Erythroblast (primary cell): ENCODE results near the gene CKM.
"Not testable (repeated sequence)": the region's sequence is repeated elsewhere in the genome, so short reads cannot be mapped to it uniquely, and the experiment has no call there.

Source experiments
- DNase-seq, 2 experiments: peaks; one replicate each; lab custom pipeline; 2025; lab: John Stamatoyannopoulos, UW
- GATA1 ChIP-seq: IDR thresholded peaks from 2 replicates; pipeline ENCODE4 v1.6.1; 2011; ENCODE audit warnings: low read depth, mild to moderate bottlenecking, control low read depth, low read length, moderate library complexity
- POLR2A ChIP-seq: IDR thresholded peaks from 2 replicates; pipeline ENCODE4 v1.6.1; 2011; ENCODE audit warnings: mild to moderate bottlenecking, low read length

Gene CKM

GRCh38 chr19:45320997-45321775 lies 1.5 kb downstream of the CKM start:
- TF ChIP-seq POLR2A (no peak), GATA1 (no peak)
- DNase-seq, result no peak

GRCh38 chr19:45315304-45315703 lies 7.4 kb downstream of the CKM start:
- no peak for DNase-seq
- TF ChIP-seq POLR2A, result no peak
- no peak for TF ChIP-seq GATA1

- TF ChIP-seq GATA1 (no peak), POLR2A (no peak)
- no peak for DNase-seq
Observed at GRCh38 chr19:45314708-45315245, 7.9 kb downstream of the CKM start.

DNA sequence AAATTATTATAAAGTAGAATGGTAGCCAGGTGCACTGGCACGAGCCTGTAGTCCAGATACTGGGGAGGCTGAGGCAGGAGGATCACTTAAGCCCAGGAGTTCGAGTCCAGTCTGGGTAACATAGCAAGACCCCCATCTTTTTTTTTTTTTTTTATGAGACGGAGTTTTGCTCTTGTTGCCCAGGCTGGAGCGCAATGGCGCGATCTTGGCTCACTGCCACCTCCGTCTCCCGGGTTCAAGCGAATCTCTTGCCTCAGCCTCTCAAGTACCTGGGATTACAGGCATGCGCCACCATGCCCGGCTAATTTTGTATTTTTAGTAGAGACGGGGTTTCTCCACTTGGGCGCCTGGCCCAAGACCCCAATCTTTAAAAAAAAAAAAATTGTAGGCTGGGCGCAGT lies 10.4 kb downstream of the CKM start:
- DNase-seq, result not testable (repeated sequence)

DNA sequence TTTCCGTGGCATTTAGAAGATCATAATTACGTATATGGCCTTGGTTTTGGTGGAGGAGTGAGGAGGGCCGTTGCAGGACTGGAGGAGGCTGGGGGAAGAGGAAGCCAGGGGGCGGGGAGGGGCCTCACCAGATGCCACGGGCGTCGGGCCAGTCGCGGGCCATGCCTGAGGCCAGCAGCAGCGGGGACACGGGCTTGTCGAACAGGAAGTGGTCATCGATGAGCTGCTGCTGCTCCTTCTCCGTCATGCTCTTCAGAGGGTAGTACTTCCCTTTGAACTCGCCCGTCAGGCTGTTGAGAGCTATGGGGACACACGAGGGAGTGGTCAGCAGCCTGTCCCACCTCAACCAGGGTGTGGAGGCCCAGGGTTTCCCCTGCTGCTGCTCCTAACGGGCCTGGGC lies 11.1 kb downstream of the CKM start:
- TF ChIP-seq POLR2A (no peak), GATA1 (no peak)
- no peak for DNase-seq

- not testable (repeated sequence) for DNase-seq
Observed at GRCh38 chr19:45309322-45309721, 13.4 kb downstream of the CKM start.

DNA sequence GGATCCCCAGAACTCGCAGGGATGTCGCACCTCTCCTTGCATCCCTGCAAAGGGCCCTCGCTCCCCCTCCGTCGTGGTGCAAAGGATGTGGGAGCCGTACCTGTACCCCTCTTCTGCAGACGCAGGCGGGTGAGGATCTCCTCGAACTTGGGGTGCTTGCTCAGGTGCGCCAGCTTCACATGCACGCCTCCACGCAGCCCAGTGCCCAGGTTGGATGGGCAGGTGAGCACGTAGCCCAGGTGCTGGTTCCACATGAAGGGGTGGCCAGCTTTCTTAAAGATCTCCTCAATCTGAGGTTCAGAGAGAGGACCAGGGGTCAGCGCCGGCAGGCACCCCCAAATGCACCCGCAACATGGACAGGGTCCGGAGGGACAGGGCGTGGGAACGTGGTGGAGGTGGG lies 15.3 kb downstream of the CKM start:
- TF ChIP-seq POLR2A (no peak), GATA1 (no peak)
- DNase-seq, result no peak

DNA sequence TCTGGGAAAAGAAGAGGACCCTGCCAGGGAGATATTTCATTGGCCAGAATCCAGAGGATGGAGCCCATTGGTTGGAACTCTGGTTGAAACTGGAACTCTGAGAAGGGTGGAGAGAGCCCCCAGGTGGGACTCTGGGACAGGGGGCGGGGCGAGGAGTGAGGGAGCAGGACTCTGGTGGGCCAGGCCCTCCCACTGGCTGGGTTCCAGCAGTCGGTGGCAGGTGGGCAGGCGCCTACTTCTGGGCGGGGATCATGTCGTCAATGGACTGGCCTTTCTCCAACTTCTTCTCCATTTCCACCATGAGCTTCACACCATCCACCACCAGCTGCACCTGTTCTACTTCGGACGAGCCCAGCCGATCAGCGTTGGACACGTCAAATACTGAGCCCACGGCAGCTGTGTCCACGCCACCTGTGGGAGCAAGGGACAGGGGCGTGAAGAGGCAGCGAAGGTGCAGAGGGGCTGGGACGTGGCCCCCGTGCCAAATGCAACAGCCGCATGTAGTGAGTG lies 16.1 kb downstream of the CKM start:
- no peak for DNase-seq
- no peak for TF ChIP-seq POLR2A
- TF ChIP-seq GATA1, result no peak

DNA sequence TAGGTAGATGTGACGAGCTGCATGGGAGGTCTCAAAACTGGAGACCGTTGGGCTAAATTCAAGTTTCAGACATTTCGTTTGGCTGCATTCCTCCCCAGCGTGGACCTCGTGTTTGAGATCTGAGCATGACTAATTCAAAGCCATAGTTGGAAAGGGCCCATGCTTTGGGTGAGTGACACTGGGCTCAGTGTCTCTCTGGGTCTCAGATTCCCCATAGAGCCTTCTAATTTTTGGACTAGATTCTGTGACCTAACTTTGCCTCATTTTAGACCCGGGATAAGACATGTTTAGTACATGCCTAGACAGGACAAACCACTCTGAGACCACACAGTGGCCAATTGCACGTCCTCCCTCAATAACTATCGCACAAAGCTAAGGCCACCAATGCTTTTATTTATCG lies 16.6 kb downstream of the CKM start:
- no peak for DNase-seq
- TF ChIP-seq POLR2A (no peak), GATA1 (no peak)

- no peak for DNase-seq
- TF ChIP-seq GATA1 (no peak), POLR2A (no peak)
Observed at GRCh38 chr19:45305421-45305820, 17.3 kb downstream of the CKM start.

- DNase-seq, result no peak
- TF ChIP-seq POLR2A (no peak), GATA1 (no peak)
Observed at GRCh38 chr19:45305007-45305406, 17.7 kb downstream of the CKM start.

DNA sequence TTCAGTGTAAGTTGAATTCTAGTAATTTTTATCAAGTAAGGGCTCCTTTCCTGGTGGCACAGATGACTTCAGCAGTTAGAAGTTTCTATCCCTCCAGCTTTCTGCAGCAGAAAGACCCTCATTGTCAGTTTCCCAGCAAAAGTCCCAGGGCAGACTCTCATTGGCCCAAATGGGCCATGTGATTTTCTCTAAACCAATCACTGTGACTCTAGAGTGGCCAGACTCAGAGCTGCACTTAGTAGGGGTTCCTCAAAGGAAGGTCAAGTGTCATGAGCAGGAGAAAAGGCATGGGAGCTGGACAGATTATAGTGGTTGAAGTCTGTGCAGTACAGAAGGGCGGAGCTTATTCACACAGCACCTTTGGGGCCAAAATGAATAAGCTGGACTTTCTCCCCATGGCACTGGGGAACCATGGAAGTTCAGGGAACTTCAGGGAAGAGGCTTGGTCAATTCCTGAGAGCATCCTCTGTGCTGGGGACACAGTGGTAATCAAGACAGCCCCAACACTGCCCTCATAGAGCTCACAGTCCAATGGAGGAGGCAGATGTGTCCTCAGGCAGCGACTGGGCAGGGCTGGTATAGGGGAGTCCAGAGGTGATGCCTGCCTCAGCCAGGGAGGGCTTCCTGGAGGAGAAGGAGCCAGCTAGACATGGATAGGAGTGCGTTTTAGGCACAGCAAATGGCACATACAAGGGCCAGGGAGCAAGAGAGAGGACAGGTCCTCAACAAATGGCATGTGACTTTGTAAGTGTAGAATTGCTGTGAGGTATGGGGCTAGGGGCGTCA lies 18.3 kb downstream of the CKM start:
- TF ChIP-seq POLR2A (no peak), GATA1 (no peak)
- no peak for DNase-seq

DNA sequence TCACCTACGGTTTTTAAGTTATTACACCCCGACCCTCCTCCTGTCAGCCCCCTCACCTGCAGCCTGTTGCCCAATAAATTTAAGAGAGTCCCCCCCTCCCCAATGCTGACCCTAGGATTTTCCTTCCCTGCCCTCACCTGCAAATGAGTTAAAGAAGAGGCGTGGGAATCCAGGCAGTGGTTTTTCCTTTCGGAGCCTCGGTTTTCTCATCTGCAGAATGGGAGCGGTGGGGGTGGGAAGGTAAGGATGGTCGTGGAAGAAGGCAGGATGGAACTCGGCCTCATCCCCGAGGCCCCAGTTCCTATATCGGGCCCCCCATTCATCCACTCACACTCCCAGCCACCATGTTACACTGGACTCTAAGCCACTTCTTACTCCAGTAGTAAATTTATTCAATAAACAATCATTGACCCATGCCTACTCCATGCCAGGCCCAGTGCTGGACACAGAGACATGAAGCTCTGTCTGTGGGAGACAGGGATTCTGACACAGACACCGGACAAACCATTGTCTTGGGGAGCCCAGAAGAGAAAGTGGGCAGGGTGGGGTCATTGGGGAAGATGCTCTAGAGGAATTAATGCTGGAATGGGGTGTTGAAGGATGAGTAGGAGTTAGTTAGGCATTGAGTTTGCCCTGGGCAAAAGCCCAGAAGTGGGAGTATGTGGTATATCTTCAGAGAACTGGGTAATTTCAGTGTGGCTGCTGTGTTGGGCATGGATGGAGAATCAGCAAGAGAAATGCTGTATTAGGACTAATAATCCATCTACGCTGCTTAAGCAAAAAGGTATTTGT lies 19.2 kb downstream of the CKM start:
- TF ChIP-seq GATA1 (no peak), POLR2A (no peak)
- no peak for DNase-seq

- no peak for DNase-seq
- no peak for TF ChIP-seq GATA1
- TF ChIP-seq POLR2A, result no peak
Observed at GRCh38 chr19:45302416-45302815, 20.3 kb downstream of the CKM start.
